Subcutaneous abdominal adipose tissue (tissue), 5 donors: ENCODE results near the gene RALGAPA2.

Source experiments
- H3K27ac ChIP-seq: one replicate; pipeline ENCODE4 v1.7.0; 2013; ENCODE audit warnings: low read depth, mild to moderate bottlenecking, inconsistent platforms, low read length, moderate library complexity
- H3K27me3 ChIP-seq, 5 donors: one replicate each; pipeline ENCODE4 v1.7.0; 2013; ENCODE audit warnings: low read length in 5 of 5, inconsistent platforms in 1 of 5; ENCODE audit not compliant: control insufficient read depth in 5 of 5, insufficient read depth in 4 of 5
- H3K36me3 ChIP-seq, 5 donors: one replicate each; pipeline ENCODE4 v1.7.0; 2013; ENCODE audit warnings: low read length in 5 of 5; ENCODE audit not compliant: control insufficient read depth in 5 of 5, insufficient read depth in 5 of 5
- H3K4me1 ChIP-seq, 5 donors: one replicate each; pipeline ENCODE4 v1.7.0; 2013; ENCODE audit warnings: low read length in 5 of 5, mild to moderate bottlenecking in 3 of 5, moderate library complexity in 1 of 5; ENCODE audit not compliant: control insufficient read depth in 5 of 5, insufficient read depth in 5 of 5
- H3K4me3 ChIP-seq, 5 donors: one replicate each; pipeline ENCODE4 v1.7.0; 2013; ENCODE audit warnings: low read length in 5 of 5, low read depth in 1 of 5
- H3K9ac ChIP-seq, 5 donors: one replicate each; pipeline ENCODE4 v1.7.0; 2013; ENCODE audit warnings: low read length in 5 of 5, mild to moderate bottlenecking in 4 of 5, moderate library complexity in 3 of 5
- H3K9me3 ChIP-seq, 5 donors: one replicate each; pipeline ENCODE4 v1.7.0; 2013; ENCODE audit warnings: low read length in 5 of 5; ENCODE audit not compliant: control insufficient read depth in 5 of 5
- donor health status: healthy.
- donor health status: healthy.
- donor health status: healthy.
- donor health status: healthy.
- donor health status: healthy.

Gene RALGAPA2

GRCh38 chr20:20709887-20710286 is 2.6 kb downstream of the RALGAPA2 start:
- peak overlapping the region in 3 of 5 donors; percentile 66 to 87 (median 76) for H3K4me3 ChIP-seq
- no peaks in the 10 kb centered on the region for H3K36me3 ChIP-seq
- no peaks in the 10 kb centered on the region for H3K27me3 ChIP-seq
- no peaks in the 10 kb centered on the region for H3K9me3 ChIP-seq
- H3K27ac ChIP-seq, result peak overlapping the region; percentile 18
- peak overlapping the region in 2 of 5 donors; percentile 12 to 30 for H3K9ac ChIP-seq
- peaks cover 3 to 56% (median 36%) of the 10 kb centered on the region in 5 donors for H3K4me1 ChIP-seq

GRCh38 chr20:20706285-20706684 is 6.2 kb downstream of the RALGAPA2 start:
- Histone ChIP-seq H3K27me3 (no peaks in the 10 kb centered on the region), H3K9ac (no peak overlapping the region), H3K36me3 (no peaks in the 10 kb centered on the region), H3K27ac (no peak overlapping the region), H3K9me3 (no peaks in the 10 kb centered on the region), H3K4me1 (peaks cover 3 to 47% (median 22%) of the 10 kb centered on the region in 5 donors), H3K4me3 (no peak overlapping the region)

- Histone ChIP-seq H3K27ac (no peak overlapping the region), H3K4me1 (peaks cover under 1 to 32% (median 9%) of the 10 kb centered on the region in 5 donors)
These were observed 9.9 kb downstream of the RALGAPA2 start for GRCh38 chr20:20702330-20703245.

GRCh38 chr20:20699917-20700316 is 12.5 kb downstream of the RALGAPA2 start:
- Histone ChIP-seq H3K9me3 (no peaks in the 10 kb centered on the region), H3K9ac (no peak overlapping the region), H3K4me1 (peaks cover 3 to 20% (median 11%) of the 10 kb centered on the region in 5 donors), H3K36me3 (no peaks in the 10 kb centered on the region), H3K27ac (no peak overlapping the region), H3K27me3 (no peaks in the 10 kb centered on the region), H3K4me3 (no peak overlapping the region)

More at GRCh38 chr20:20702330-20703245, 9.9 kb downstream of the RALGAPA2 start:
- H3K4me3 ChIP-seq, result no peak overlapping the region
- H3K9ac ChIP-seq, result no peak overlapping the region
- H3K36me3 ChIP-seq, result no peaks in the 10 kb centered on the region
- no peaks in the 10 kb centered on the region for H3K27me3 ChIP-seq
- H3K9me3 ChIP-seq, result no peaks in the 10 kb centered on the region

GRCh38 chr20:20699144-20699543 is 13.3 kb downstream of the RALGAPA2 start:
- no peaks in the 10 kb centered on the region for H3K36me3 ChIP-seq
- no peak overlapping the region for H3K4me3 ChIP-seq
- no peak overlapping the region for H3K9ac ChIP-seq
- no peak overlapping the region for H3K27ac ChIP-seq
- H3K4me1 ChIP-seq, result peaks cover 3 to 18% (median 11%) of the 10 kb centered on the region in 5 donors
- H3K27me3 ChIP-seq, result no peaks in the 10 kb centered on the region
- H3K9me3 ChIP-seq, result no peaks in the 10 kb centered on the region

- H3K4me3 ChIP-seq, result no peak overlapping the region
- no peak overlapping the region for H3K27ac ChIP-seq
- H3K36me3 ChIP-seq, result no peaks in the 10 kb centered on the region
- no peak overlapping the region for H3K9ac ChIP-seq
- no peaks in the 10 kb centered on the region for H3K9me3 ChIP-seq
- no peaks in the 10 kb centered on the region for H3K27me3 ChIP-seq
- peaks cover 3 to 18% (median 11%) of the 10 kb centered on the region in 5 donors for H3K4me1 ChIP-seq
These were observed 15.1 kb downstream of the RALGAPA2 start for GRCh38 chr20:20697325-20697845.

- no peak overlapping the region for H3K9ac ChIP-seq
- H3K27ac ChIP-seq, result no peak overlapping the region
- H3K4me3 ChIP-seq, result no peak overlapping the region
- H3K9me3 ChIP-seq, result no peaks in the 10 kb centered on the region
- H3K27me3 ChIP-seq, result no peaks in the 10 kb centered on the region
- no peaks in the 10 kb centered on the region for H3K36me3 ChIP-seq
- H3K4me1 ChIP-seq, result peaks cover 6 to 28% (median 18%) of the 10 kb centered on the region in 5 donors
These were observed 17.1 kb downstream of the RALGAPA2 start for GRCh38 chr20:20695250-20695816.

GRCh38 chr20:20694591-20694990 is 17.9 kb downstream of the RALGAPA2 start:
- H3K27ac ChIP-seq, result no peak overlapping the region
- H3K4me3 ChIP-seq, result no peak overlapping the region
- no peak overlapping the region for H3K9ac ChIP-seq
- H3K36me3 ChIP-seq, result no peaks in the 10 kb centered on the region
- peaks cover 6 to 29% (median 22%) of the 10 kb centered on the region in 5 donors for H3K4me1 ChIP-seq
- H3K9me3 ChIP-seq, result no peaks in the 10 kb centered on the region
- no peaks in the 10 kb centered on the region for H3K27me3 ChIP-seq

- Histone ChIP-seq H3K9ac (no peak overlapping the region), H3K4me1 (peaks cover 5 to 29% (median 19%) of the 10 kb centered on the region in 5 donors), H3K27me3 (no peaks in the 10 kb centered on the region), H3K4me3 (no peak overlapping the region), H3K27ac (no peak overlapping the region), H3K36me3 (no peaks in the 10 kb centered on the region), H3K9me3 (no peaks in the 10 kb centered on the region)
These were observed 19.9 kb downstream of the RALGAPA2 start for GRCh38 chr20:20692587-20692986.
